Measurements from ENCODE around the gene PPID. TPM values are rescaled to one million over a fixed set of nuclear protein-coding genes. Genes with fewer than 3 reads are reported as not detected.
A peak's percentile ranks its signal among the peaks of the same experiment; 100 is the strongest.

Gene PPID
- total RNA-seq, 1 donor from 2014 or later: 20.0 TPM

- Mint-ChIP-seq H3K36me3 (ENCODE audit: low read depth) (peaks cover 9% of the 10 kb centered on the region), H3K27ac (ENCODE audit: unreplicated experiment) (no peak overlapping the region), H3K4me3 (ENCODE audit: unreplicated experiment) (no peak overlapping the region), H3K4me1 (ENCODE audit: low read depth) (no peaks in the 10 kb centered on the region), H3K27me3 (ENCODE audit: low read depth) (no peaks in the 10 kb centered on the region), H3K9me3 (ENCODE audit: low read depth) (no peaks in the 10 kb centered on the region)
- TF ChIP-seq CTCF (IDR thresholded peaks at IDR 0.05): no peak
- no peak for DNase-seq (ENCODE audit: low spot score)
These were observed 41.6 kb downstream of the PPID start for GRCh38 chr4:158681629-158682028.

GRCh38 chr4:158678767-158679166, 44.4 kb downstream of the PPID start:
- H3K27me3 Mint-ChIP-seq (ENCODE audit: low read depth): no peaks in the 10 kb centered on the region
- H3K9me3 Mint-ChIP-seq (ENCODE audit: low read depth): no peaks in the 10 kb centered on the region
- no peaks in the 10 kb centered on the region for H3K4me1 Mint-ChIP-seq (ENCODE audit: low read depth)
- no peak overlapping the region for H3K27ac Mint-ChIP-seq (ENCODE audit: unreplicated experiment)
- H3K36me3 Mint-ChIP-seq (ENCODE audit: low read depth): peaks cover 2% of the 10 kb centered on the region
- TF ChIP-seq CTCF (IDR thresholded peaks at IDR 0.05): no peak
- no peak overlapping the region for H3K4me3 Mint-ChIP-seq (ENCODE audit: unreplicated experiment)
- DNase-seq (ENCODE audit: low spot score): no peak

GRCh38 chr4:158676076-158676475, 47.1 kb downstream of the PPID start:
- H3K9me3 Mint-ChIP-seq (ENCODE audit: low read depth): no peaks in the 10 kb centered on the region
- no peak overlapping the region for H3K27ac Mint-ChIP-seq (ENCODE audit: unreplicated experiment)

GRCh38 chr4:158673633-158674032, 49.6 kb downstream of the PPID start:
- no peak overlapping the region for H3K4me3 Mint-ChIP-seq (ENCODE audit: unreplicated experiment)
- DNase-seq (ENCODE audit: low spot score): no peak
- H3K36me3 Mint-ChIP-seq (ENCODE audit: low read depth): no peaks in the 10 kb centered on the region
- H3K27me3 Mint-ChIP-seq (ENCODE audit: low read depth): no peaks in the 10 kb centered on the region
- H3K9me3 Mint-ChIP-seq (ENCODE audit: low read depth): no peaks in the 10 kb centered on the region
- H3K4me1 Mint-ChIP-seq (ENCODE audit: low read depth): peaks cover 23% of the 10 kb centered on the region
- TF ChIP-seq CTCF (IDR thresholded peaks at IDR 0.05): no peak
- no peak overlapping the region for H3K27ac Mint-ChIP-seq (ENCODE audit: unreplicated experiment)

More at GRCh38 chr4:158676076-158676475, 47.1 kb downstream of the PPID start:
- Mint-ChIP-seq H3K36me3 (ENCODE audit: low read depth) (peaks cover 2% of the 10 kb centered on the region), H3K4me1 (ENCODE audit: low read depth) (peaks cover 10% of the 10 kb centered on the region), H3K4me3 (ENCODE audit: unreplicated experiment) (no peak overlapping the region), H3K27me3 (ENCODE audit: low read depth) (no peaks in the 10 kb centered on the region)
- no peak for DNase-seq (ENCODE audit: low spot score)
- TF ChIP-seq CTCF (IDR thresholded peaks at IDR 0.05): no peak

GRCh38 chr4:158671915-158672806, 51.0 kb downstream of the PPID start, which contains the start of gene ETFDH:
Gene ETFDH, plus strand, starts transcription at chr4:158672296. Its CDS starts 161 bp downstream, at chr4:158672457.
- Mint-ChIP-seq H3K27me3 (ENCODE audit: low read depth) (no peaks in the 10 kb centered on the region), H3K9me3 (ENCODE audit: low read depth) (no peaks in the 10 kb centered on the region), H3K36me3 (ENCODE audit: low read depth) (no peaks in the 10 kb centered on the region), H3K27ac (ENCODE audit: unreplicated experiment) (peak within 1 kb of the TSS; percentile 98), H3K4me3 (ENCODE audit: unreplicated experiment) (peak within 1 kb of the TSS; percentile 96), H3K4me1 (ENCODE audit: low read depth) (peaks cover 23% of the 10 kb centered on the region)
- DNase-seq (ENCODE audit: low spot score): peak; percentile 99
- peak; percentile 79 for TF ChIP-seq CTCF (IDR thresholded peaks at IDR 0.05)

Measured in chondrocyte (in vitro differentiated cells).